Osteoblast (primary cell): Measurements from ENCODE around the gene ZFP42. TPM values are rescaled to one million over a fixed set of nuclear protein-coding genes. Genes with fewer than 3 reads are reported as not detected.

Source experiments
- DNase-seq: peaks from one replicate; pipeline ENCODE4 v3.0.0; 2011; ENCODE audit warnings: low spot score, mixed read lengths; ENCODE audit not compliant: insufficient read length; ENCODE audit errors: missing footprints
- H2AFZ ChIP-seq: 2 replicates; pipeline ENCODE4 v1.6.0; 2011; ENCODE audit warnings: mild to moderate bottlenecking, low read length
- H3K27ac ChIP-seq: 2 replicates; pipeline ENCODE4 v1.5.1; 2011; ENCODE audit warnings: mild to moderate bottlenecking, low read depth, low read length, moderate library complexity
- H3K27me3 ChIP-seq: 2 replicates; pipeline ENCODE4 v1.6.0; 2012; ENCODE audit warnings: mild to moderate bottlenecking, control low read depth, inconsistent platforms, low read length, moderate library complexity; ENCODE audit not compliant: insufficient read depth
- H3K36me3 ChIP-seq: 2 replicates; pipeline ENCODE4 v1.5.1; 2011; ENCODE audit warnings: mild to moderate bottlenecking, low read length, control low read depth, moderate library complexity; ENCODE audit not compliant: insufficient read depth
- H3K4me1 ChIP-seq: 2 replicates; pipeline ENCODE4 v1.5.1; 2011; ENCODE audit warnings: mild to moderate bottlenecking, low read length, control low read depth, moderate library complexity; ENCODE audit not compliant: insufficient read depth
- H3K4me2 ChIP-seq: 2 replicates; pipeline ENCODE4 v1.6.0; 2011; ENCODE audit warnings: mild to moderate bottlenecking, low read length; ENCODE audit not compliant: insufficient read depth
- H3K4me3 ChIP-seq: fragments of 200-600 bp; sonication (generic); 3 replicates; pipeline ENCODE4 v1.5.1; 2012; ENCODE audit warnings: mild to moderate bottlenecking, low read length, inconsistent platforms; ENCODE audit not compliant: insufficient read depth
- H3K79me2 ChIP-seq: 2 replicates; pipeline ENCODE4 v1.6.0; 2012; ENCODE audit warnings: mild to moderate bottlenecking, low read length, control low read depth, inconsistent platforms; ENCODE audit not compliant: insufficient read depth
- H3K9me3 ChIP-seq: 2 replicates; pipeline ENCODE4 v1.5.1; 2011; ENCODE audit warnings: low read depth, low read length, control low read depth
- H4K20me1 ChIP-seq: 2 replicates; pipeline ENCODE4 v1.6.0; 2012; ENCODE audit warnings: mild to moderate bottlenecking, low read length, control low read depth; ENCODE audit not compliant: insufficient read depth
- CTCF ChIP-seq: IDR thresholded peaks from 2 replicates; pipeline ENCODE4 v1.5.1; 2011; ENCODE audit warnings: mild to moderate bottlenecking, low read depth, low read length, moderate library complexity; ENCODE audit errors: extremely low read depth
- total RNA-seq: library from RNA; depleted of rRNA; stranded (reverse); fragments of >200 nt; gene quantifications from 2 replicates; pipeline ENCODE4 v1.2.3, GENCODE V29; 2012

ZFP42 gene
- total RNA-seq, 1 donor, result not detected

GRCh38 chr4:188008377-188008776 lies 12.8 kb downstream of the ZFP42 start:
- H4K20me1 ChIP-seq, result no peaks in the 10 kb centered on the region
- H3K79me2 ChIP-seq, result no peaks in the 10 kb centered on the region
- H3K36me3 ChIP-seq, result no peaks in the 10 kb centered on the region
- H3K9me3 ChIP-seq, result no peaks in the 10 kb centered on the region
- no peak overlapping the region for H2AFZ ChIP-seq
- H3K27me3 ChIP-seq, result no peaks in the 10 kb centered on the region
- H3K27ac ChIP-seq, result no peak overlapping the region
- no peak overlapping the region for H3K4me3 ChIP-seq
- H3K4me1 ChIP-seq, result no peaks in the 10 kb centered on the region
- no peak overlapping the region for H3K4me2 ChIP-seq
- DNase-seq, result peak; percentile 86
- no peak for TF ChIP-seq CTCF

DNA sequence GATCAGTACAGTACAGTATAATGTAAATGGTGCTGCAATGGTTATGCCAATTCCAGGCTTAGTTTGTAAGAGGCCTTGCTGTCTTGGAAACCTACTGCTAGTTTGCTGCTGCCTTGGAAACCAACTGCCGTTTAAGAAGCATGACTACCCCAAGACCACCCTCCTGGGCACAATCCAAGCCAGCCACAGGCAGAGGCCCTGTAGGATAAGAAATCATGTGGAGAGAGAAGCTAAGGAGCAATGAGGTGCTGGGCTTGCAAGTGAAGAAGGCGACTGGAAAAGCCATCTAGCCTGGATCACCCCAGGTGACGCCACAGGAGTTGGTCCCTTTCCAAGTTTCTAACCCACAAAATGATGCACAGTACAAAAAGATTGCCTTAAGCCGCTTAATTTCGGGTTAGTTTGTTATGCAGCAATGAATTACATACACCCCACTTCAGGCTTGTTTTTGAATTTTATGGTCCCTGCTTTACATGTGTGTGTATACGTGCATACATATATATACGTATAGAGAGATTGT lies 16.9 kb downstream of the ZFP42 start:
- H3K9me3 ChIP-seq, result no peaks in the 10 kb centered on the region
- TF ChIP-seq CTCF, result no peak

DNA sequence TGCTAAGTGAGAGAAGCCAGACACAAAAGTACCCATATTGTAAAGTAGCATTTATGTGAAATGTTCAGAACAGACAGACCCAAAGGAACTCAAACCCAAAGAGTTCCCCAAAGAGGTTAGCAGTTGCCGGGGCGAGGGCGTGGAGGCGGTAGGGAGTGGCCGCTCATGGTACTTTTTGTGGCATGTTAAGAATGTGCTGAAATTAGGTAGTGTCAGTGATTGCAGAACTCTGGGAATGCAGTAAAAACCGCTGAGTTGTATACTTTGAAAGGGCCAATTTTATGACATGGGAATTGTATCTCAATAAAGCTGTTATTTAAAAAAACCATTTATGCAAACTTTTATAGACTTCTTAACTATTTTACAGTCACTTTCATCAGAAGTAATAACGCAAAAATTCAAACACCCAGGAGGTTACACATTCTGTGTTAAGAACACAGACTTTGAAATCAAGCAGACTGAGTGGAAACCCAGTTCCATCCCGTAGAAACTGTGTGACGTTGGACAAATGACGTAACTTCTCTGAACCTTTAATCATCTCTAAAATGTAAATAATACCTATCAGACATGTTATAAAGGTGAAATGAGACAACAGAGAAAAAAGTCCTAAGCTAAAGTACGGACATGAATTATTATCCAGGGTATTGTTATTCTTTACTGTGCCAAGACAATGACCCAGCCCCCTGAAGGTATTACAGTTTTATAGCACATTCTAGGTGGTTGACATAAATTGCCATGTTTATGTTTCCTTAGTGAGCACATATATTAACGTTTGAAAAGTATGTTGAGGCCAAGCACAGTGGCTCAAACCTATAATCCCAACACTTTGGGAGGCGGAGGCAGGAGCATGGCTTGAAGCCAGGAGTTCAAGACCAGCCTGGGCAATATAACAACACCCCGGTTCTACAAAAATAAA lies 19.7 kb downstream of the ZFP42 start:
- Histone ChIP-seq H3K36me3 (no peaks in the 10 kb centered on the region), H3K9me3 (no peaks in the 10 kb centered on the region), H4K20me1 (no peaks in the 10 kb centered on the region), H3K27ac (no peak overlapping the region), H2AFZ (no peak overlapping the region), H3K4me3 (no peak overlapping the region), H3K4me2 (no peak overlapping the region), H3K4me1 (no peaks in the 10 kb centered on the region), H3K27me3 (no peaks in the 10 kb centered on the region), H3K79me2 (no peaks in the 10 kb centered on the region)
- no peak for TF ChIP-seq CTCF
- no peak for DNase-seq

More for the DNA sequence above, 16.9 kb downstream of the ZFP42 start:
- H4K20me1 ChIP-seq, result no peaks in the 10 kb centered on the region
- no peaks in the 10 kb centered on the region for H3K27me3 ChIP-seq
- H3K79me2 ChIP-seq, result no peaks in the 10 kb centered on the region
- H3K4me3 ChIP-seq, result no peak overlapping the region
- H2AFZ ChIP-seq, result no peak overlapping the region
- no peaks in the 10 kb centered on the region for H3K36me3 ChIP-seq
- no peaks in the 10 kb centered on the region for H3K4me1 ChIP-seq
- no peak overlapping the region for H3K27ac ChIP-seq
- no peak overlapping the region for H3K4me2 ChIP-seq
- no peak for DNase-seq

DNA sequence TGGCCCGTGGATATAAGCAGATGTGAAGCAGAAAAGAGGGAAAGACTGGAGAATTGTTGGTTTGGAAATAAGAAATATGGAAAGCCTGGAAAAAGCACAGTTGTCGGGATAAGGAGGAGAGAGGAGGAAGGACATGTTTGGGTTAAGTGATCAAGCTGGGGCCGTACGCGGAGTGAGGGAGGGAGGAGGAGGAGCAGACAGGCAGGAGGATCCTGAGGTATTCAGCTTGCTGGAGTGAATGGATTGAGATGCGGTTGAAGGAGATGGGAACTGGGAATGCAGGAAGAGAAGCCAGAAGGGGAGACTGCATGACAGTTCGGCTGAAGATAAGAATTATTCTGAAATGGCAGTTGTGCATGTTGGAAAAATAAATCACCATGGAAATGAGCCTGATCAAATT lies 21.2 kb downstream of the ZFP42 start:
- Histone ChIP-seq H3K4me2 (no peak overlapping the region), H3K27me3 (no peaks in the 10 kb centered on the region)

More for the DNA sequence above, 21.2 kb downstream of the ZFP42 start:
- no peak for DNase-seq
- H3K4me1 ChIP-seq, result no peaks in the 10 kb centered on the region
- H3K9me3 ChIP-seq, result no peaks in the 10 kb centered on the region
- no peak for TF ChIP-seq CTCF
- H4K20me1 ChIP-seq, result no peaks in the 10 kb centered on the region
- H3K27ac ChIP-seq, result no peak overlapping the region
- H3K79me2 ChIP-seq, result no peaks in the 10 kb centered on the region
- no peaks in the 10 kb centered on the region for H3K36me3 ChIP-seq
- H2AFZ ChIP-seq, result no peak overlapping the region
- no peak overlapping the region for H3K4me3 ChIP-seq
